ENCODE results near the gene PTPRE. TPM values are rescaled to one million over a fixed set of nuclear protein-coding genes. Genes with fewer than 3 reads are reported as not detected.

Gene PTPRE
- total RNA-seq, 1 experiment from 2014 or later: 12.3 TPM

- RAD21 ChIA-PET (ENCODE audit: low non-redundant PET in 1 of 2, low total read pairs in 2 of 2, uncharacterized antibody in 2 of 2, unreplicated experiment in 2 of 2): no interaction called here
- BruUV-seq (replicated peaks): no TSS peak
- Histone ChIP-seq H3K36me3 (ENCODE audit: control insufficient read depth in 1 of 2, insufficient read depth in 2 of 2, low read length in 2 of 2) (no peaks in the 10 kb centered on the region), H4K20me1 (ENCODE audit: insufficient read depth) (no peaks in the 10 kb centered on the region), H3K4me2 (ENCODE audit: low read length) (no peak overlapping the region), H3K79me2 (ENCODE audit: insufficient read depth, low read length) (no peaks in the 10 kb centered on the region), H3K27ac (ENCODE audit: low read depth, low read length) (no peak overlapping the region), H3K4me3 (replicated peaks in 1 of 2; ENCODE audit: low read depth in 1 of 2, low read length in 2 of 2) (no peak overlapping the region), H2AFZ (ENCODE audit: low read depth, low read length, poor library complexity, severe bottlenecking) (no peak overlapping the region), H3K9me2 (ENCODE audit: insufficient read depth) (no peaks in the 10 kb centered on the region), H3K27me3 (ENCODE audit: insufficient read depth, low read length) (no peaks in the 10 kb centered on the region), H3K4me1 (ENCODE audit: control insufficient read depth in 1 of 2, insufficient read depth in 2 of 2, low read length in 2 of 2) (no peaks in the 10 kb centered on the region), H3K9me3 (ENCODE audit: control insufficient read depth in 1 of 2, insufficient read depth in 1 of 2, low read depth in 1 of 2, low read length in 2 of 2) (no peaks in the 10 kb centered on the region), H3K9ac (ENCODE audit: low read length) (no peak overlapping the region)
- DNase-seq (ENCODE audit: low read depth, low spot score) (no peak), ATAC-seq (no peak)
- intact Hi-C loops (cut with micrococcal nuclease): loop anchor here (5.0 kb wide), 1 partner anchor 185 kb away; no protein-coding TSS in a partner anchor
- TF ChIP-seq MAX (IDR thresholded peaks at IDR 0.05): no peak
- no peak for TF ChIP-seq EZH2phosphoT487 (IDR thresholded peaks at IDR 0.05; ENCODE audit: borderline replicate concordance)
- TF ChIP-seq EGR1 (IDR thresholded peaks at IDR 0.05; ENCODE audit: low read depth): no peak
- no peak for TF ChIP-seq CEBPB (IDR thresholded peaks at IDR 0.05; ENCODE audit: low read depth)
- no peak for TF ChIP-seq SIN3A (IDR thresholded peaks at IDR 0.05; ENCODE audit: low read depth)
- no peak for TF ChIP-seq FOSL1 (IDR thresholded peaks at IDR 0.05; ENCODE audit: low read depth)
- TF ChIP-seq REST (IDR thresholded peaks at IDR 0.05; ENCODE audit: low read depth): no peak
- TF ChIP-seq SP1 (IDR thresholded peaks at IDR 0.05; ENCODE audit: low read depth): no peak
- no peak for TF ChIP-seq ATF3 (IDR thresholded peaks at IDR 0.05)
- TF ChIP-seq POLR2AphosphoS5 (IDR thresholded peaks at IDR 0.05; ENCODE audit: low read depth, low read length): no peak
- no peak for TF ChIP-seq ZFX (IDR thresholded peaks at IDR 0.05)
- CTCF ChIA-PET: interaction anchor here (0.6 to 1.3 kb wide), 2 partner anchors 13 to 135 kb away, joined by 3 read pairs; no protein-coding TSS in a partner anchor
- POLR2A ChIA-PET: no interaction called here
Measured at GRCh38 chr10:128077155-128077875, 170.4 kb downstream of the PTPRE start.

All from HCT116 (cell line).